ENCODE measurements around the gene KIAA1210.

The KIAA1210 gene

DNA sequence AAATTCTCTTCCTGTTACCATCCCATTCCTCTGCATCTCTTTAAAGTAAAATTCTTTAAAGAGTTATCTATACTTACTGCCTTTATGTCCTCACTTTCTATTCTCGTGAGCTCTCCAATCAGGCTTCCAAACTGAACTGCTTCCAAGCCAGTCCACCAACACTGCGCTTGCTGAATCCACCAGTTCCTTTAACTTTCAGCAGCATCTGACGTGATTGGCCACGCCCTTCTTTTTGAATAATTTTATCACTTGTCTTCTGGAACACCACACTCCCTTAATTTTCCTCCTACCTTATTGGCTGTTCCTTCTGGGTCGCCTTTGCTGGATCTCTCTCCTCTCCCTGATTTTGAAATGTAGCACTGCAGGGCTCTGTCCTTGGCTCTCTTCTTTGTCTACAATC is at the start of gene KIAA1210:
KIAA1210 (minus strand) TSS at position 163 of the 400 bp plus-strand sequence. CDS start 4,170 bp downstream, outside the sequence.
- DNase-seq (ENCODE audit: low read depth, low spot score) = no peak

DNA sequence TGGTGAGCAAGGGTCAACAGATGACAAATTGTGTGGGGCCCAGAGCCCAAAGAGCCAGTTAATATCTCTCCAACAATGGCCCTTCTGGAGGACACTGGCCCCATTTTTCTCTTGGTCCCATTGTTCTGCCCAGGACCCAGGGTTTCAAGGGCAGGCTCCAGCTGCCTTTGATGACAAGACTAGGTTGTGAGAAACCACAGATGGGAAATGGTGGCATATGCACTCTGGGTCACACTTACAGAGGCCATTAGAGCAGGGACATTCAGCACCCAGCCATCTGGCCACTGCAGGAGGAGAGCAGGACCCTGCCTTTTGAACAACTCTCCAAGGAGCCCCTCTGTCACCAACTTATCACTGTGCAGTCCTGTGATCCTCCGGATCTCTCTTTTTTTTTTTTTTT is 49.7 kb upstream of the KIAA1210 start:
- no peak for DNase-seq (ENCODE audit: low read depth, low spot score)

DNA sequence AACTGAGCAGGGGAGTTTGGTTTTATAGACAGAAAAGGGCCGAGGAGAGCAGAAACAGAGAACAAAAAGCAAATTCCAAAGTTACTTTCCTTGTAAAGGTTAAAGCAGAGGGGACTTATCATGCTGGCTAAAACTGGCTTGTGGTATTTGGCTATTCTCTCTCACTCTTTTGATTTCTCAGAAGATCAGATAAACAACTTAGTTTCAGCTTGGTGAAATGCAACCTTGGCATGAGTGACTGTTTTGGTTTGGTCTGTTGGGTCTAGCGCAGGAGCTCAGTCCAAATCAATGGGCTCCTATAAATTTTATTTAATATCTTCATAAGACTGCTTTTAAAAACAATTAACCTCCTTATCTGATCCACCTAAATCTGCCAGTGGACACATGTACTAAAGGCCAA is 47.3 kb upstream of the KIAA1210 start:
- no peak for DNase-seq (ENCODE audit: low read depth, low spot score)

DNA sequence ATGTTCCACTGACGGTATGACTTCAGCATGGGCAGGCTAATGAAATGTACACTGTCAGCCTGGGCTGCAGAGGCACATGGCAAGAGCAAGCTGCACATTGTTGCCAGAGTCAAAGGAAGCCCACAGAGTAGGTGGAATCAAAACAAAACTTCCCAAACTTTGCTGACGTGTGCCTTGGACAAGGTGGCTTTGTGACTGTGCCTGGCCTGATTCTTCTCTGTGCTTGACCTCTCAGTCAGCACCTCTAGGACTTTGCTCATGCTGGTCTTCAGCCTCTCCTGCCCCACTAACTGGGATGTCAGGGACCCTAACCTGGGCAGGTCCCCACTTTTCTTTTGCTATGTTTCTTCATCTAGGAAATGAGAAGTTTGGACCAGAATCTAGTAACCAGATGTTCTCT is 40.5 kb upstream of the KIAA1210 start:
- DNase-seq (ENCODE audit: low read depth, low spot score) = no peak

DNA sequence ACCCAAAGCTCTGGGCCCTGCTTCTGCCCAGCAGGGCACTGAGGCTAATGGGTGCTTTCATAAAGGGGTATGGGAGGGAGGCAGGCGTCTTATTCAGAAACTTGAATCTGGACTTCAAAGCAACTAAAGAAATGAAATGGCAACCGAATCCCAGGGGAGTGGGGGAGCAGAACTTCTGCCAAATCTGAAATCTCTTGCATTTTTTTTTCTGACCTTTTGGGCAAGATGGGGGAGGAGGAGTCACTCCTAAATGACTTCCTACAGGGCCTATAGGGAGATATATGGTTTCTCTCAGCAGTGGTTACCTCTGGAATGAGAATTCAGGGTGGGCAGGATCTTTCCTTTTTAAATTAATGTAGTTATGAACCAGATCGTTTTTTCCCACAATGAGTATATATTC is 30.6 kb upstream of the KIAA1210 start:
- no peak for DNase-seq (ENCODE audit: low read depth, low spot score)

DNA sequence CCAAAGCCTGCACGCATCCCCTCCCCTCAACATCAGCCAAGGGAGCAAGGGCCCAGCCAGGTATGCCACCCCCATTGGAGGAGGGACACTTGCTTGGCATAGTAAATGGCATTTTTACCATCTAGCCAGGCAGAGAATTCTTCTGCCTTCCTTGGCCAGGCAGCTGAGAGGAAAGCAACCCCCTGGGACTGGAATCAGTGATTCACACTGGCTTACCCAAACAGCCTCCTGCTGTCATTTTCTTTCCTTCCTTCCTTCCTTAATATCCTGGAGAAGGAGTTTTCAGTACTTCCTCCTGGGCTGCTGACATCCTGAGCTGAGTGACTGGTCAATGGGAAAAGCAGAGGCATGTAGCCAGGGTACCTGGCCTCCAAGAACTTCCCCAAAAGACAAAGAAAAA is 28.6 kb upstream of the KIAA1210 start:
- no peak for DNase-seq (ENCODE audit: low read depth, low spot score)

DNA sequence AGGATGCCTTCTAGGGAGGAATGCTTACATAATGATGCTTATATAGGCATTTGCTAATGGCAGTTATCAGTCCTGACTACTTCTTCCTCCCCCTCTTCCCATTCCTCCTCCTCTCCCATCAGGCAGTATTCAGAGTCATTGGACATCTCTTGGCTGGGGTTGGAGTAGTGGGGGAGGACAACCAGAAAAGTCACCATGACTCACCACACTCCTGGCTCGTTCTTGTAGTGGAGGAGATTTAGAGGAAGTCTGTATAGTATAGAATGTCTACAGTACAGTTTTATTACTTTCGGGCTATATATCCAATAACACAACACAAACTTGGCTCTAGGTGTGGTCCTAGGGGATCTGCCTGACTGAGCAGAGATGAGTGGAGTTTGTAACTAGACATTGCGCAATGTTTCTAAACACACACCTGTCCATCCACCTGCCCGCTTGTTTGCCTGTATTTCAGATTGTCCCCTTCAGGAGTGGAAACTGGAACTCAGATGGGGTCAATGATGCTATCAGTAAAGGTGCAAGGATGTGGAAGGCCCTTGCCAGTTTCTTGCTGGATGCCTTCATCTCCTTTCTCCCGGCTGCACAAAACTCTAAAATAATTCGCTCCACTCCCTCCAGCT is 27.9 kb upstream of the KIAA1210 start:
- DNase-seq (ENCODE audit: low read depth, low spot score) = no peak

DNA sequence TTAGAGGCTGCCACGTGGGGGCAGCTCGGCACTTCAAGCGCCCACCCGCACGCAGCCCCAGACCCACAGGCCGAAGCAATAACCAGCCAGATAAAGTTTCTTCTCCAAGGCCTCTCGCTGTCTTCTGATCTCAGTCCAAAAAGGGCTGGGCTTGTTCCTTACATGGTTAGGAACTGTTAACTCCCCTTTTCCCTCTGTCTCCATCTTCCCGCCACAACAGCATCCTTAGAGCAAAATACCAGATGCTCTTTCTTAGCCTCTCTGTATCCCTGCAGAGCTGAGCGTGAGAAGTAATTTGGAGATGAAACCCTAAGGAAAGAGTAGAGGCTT is 23.4 kb upstream of the KIAA1210 start:
- DNase-seq (ENCODE audit: low read depth, low spot score) = no peak

DNA sequence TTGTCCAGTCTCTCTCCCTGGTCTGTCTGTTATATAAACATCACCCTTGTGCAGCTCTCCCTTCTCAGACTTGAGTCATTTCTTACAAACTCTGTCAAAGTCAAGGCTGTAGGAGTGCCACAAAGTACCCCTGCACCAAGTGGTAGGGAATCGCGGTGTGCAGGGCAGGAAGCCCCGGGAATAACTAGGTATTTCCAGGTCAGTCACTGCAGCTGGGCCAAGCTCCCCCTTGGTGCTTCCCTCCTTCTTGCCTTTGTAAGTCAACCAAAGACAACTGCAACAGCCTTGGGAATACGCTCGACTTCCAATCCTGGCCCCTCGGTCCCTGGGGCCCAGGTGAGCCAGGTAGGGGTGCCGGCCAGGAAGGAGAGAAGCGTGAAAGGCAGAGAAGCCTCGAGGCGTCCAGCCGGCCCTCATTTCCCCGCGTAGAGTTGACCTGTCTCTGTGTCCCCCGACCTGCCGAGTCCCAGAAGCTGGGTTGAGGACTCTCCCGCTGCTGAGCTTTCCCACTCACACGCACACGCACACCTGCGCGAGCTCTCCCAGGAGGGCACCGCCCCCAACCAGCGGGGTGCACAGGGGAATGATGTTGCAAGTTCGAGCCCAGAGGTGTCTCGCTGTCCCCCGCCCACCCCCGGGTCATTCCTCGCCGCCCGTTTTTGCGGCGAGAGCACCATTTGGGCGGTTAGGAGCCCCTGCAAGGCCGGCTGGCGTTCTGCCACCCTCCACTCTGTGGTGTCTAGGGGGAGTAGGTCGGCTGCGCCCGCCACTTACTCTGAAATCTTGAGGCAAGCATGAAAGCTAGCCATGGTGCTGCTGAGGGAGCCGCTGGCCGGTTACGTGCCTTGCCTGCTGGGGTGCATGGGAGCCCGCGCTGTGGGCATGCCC is 22.8 kb upstream of the KIAA1210 start:
- DNase-seq (ENCODE audit: low read depth, low spot score) = no peak

DNA sequence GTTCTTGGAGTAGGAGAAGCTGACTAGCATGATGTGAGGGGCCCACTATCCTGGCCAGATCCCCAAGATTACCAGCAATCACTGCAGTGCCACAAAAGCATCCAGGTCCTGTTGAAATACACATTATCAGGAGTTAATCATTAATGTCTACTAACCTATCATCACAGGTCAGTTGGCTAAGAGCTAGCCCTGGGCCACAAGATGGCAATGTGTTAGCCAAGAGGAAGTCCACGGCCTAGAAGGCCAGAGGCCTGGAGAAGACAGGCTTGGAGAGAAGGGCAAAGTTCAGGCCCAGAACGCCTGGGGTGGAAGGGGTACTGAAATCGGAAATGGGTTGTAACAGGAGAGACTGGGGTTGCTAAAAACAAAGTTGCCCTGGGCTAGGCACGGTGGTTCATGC is 19.9 kb upstream of the KIAA1210 start:
- DNase-seq (ENCODE audit: low read depth, low spot score) = no peak

DNA sequence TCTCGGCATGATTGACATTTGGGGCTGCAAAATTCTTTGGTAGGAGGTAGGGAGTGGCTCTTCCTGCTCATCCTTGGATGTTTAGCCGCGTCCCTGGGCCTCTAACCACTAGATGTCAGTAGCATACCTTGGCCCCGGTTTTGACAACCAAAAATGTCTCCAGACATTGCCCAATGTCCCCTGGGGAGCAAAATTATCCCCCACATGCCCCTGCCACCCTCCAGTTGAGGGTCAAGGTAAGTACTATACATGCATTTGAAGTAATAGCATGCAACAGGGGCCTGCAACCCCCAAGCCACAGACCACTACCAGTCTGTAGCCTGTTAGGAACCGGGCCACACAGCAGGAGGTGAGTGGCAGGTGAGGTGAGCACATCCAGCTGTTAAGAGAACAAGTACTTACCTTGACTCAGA is 17.6 kb upstream of the KIAA1210 start:
- DNase-seq (ENCODE audit: low read depth, low spot score) = no peak

DNA sequence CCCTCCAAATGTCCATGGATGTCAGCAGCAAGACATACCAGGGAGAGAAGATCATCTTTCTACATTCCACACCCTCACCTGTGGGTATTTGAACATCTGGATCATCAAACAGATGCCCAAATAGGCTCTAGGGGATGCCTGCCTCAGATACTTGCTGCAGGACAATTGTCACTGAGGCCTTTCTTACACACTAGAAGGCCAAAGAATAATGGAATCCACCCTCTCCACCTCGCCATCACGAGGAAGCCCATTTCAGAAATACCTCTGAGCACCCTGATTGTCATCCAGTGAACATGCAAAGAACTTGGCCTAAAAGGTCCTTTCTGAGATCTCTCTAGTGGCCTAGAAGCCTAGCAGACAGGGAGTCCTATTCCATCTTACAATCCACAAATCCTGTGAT is 6.9 kb upstream of the KIAA1210 start:
- no peak for DNase-seq (ENCODE audit: low read depth, low spot score)

DNA sequence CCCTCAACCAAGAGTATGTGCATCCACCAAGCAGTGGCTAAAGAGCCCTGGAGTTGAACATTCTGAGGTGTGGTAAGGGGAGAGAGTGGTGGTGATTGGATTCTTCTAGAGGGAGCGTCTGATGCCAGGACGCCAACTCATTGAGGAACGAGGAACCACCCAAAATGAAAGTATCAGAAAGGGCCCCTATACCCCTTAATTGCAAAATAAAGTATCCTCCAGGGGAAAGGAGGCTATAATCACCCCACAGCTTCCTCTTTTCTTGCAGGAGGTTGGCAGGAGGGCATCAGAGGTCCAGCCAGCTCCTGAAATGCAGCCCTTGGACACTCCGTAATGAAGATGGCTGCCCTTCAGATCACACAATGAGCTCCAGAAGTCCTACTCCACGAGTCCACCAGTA is 5.3 kb upstream of the KIAA1210 start:
- DNase-seq (ENCODE audit: low read depth, low spot score) = no peak

DNA sequence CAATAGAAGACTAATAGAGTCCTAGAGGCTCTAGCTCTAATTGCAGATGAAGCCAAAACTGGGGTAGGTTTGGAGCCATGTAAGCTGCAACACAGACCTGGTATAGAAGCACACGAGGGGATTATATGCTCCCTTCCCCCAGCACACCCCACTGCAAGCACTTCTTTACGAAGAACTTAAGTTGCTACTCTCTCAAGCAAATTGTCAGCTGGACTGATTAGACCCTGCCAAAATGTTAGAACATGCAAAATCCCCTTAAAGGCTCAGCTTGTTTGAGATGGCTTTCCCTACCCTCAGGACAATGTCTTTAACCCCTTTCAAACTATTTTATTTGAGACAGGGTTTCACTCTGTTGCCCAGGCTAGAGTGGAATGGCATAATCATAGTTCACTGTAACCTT is 4.7 kb upstream of the KIAA1210 start:
- no peak for DNase-seq (ENCODE audit: low read depth, low spot score)

DNA sequence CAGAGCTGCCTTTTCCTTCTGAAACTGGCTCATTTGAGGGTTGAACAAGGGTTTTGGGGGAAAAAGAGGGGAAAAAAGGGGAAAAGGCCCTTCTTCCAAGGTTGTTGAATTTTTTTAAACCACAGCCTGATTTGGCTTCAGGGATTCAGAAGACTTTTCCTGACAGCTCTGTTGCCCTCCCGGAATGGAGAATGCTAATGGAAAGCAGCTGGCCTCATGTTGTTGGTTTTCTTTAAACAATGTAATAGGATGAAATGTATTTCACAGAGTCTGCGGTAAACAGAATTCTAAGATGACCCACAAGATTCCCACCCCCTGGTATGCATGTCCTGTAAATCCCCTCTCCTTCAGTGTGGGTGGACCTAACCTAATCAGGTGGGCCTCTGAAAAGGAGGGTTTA is 3.3 kb upstream of the KIAA1210 start:
- no peak for DNase-seq (ENCODE audit: low read depth, low spot score)

DNA sequence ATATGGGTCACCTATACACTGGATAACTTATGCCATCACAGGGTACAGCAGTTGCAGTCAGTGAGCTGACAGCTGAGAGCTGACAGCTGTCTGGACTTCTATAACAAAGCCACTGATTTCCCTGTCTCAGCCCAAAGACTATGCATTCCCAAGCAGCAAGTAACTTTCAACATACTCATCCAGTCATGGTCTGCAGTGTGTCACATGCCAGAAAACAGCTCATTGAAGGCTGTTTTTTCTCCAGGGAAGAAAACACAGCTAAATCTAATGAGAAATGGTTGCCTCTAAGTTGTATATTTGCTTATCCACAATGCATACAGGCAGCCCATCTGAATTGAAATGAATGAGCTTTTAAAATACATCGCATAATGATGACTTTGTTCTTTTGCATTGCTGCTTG is 6.3 kb downstream of the KIAA1210 start:
- DNase-seq (ENCODE audit: low read depth, low spot score) = no peak

DNA sequence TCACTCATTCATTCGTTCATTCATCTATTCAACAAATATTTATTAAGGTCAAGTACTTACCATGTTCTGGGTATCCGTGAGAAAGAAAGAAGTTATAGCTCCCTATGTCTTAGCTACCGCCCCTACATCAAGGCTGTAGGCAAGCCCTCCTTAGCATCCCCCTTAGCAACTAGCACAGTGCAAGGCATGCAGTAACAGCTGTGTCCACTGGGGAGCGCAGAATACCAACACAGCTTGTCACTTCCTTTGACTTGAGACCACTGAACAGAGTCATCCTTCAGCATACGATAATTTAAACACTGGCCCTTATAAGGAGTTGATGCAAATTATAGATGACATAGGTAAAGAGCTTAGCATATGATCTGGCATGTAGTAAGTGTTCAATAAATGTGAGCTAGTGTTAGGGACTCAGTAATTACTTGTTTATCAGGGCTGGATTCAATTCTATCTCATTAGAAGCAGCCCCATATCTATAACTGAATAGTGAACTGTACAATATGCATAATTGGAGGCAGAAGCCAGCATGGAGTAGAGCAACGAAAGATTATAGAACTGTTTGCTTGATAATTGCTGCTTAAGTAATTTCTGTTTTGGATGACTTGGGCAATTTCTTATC is 8.7 kb downstream of the KIAA1210 start:
- peak; percentile 4 for DNase-seq (ENCODE audit: low read depth, low spot score)

DNA sequence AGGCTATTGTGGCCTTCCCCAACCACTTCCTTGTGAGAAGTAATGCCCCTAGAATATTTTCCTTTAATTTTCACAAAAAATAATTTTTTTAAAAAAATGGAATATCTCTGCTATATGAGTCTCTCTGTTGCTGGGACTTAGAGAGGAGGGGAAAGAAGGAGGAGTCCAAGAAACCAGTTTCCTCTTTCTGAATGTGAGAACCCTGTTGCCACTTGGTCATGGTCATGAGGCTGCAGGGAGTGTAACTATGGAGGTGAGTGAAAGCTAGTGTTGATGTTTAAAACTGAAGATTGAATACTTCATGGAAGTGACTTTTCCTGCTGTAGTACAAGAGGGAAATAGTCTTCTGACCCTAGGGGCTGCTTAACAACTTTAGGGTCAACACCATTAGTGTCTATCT is 20.4 kb downstream of the KIAA1210 start:
- DNase-seq (ENCODE audit: low read depth, low spot score) = no peak

DNA sequence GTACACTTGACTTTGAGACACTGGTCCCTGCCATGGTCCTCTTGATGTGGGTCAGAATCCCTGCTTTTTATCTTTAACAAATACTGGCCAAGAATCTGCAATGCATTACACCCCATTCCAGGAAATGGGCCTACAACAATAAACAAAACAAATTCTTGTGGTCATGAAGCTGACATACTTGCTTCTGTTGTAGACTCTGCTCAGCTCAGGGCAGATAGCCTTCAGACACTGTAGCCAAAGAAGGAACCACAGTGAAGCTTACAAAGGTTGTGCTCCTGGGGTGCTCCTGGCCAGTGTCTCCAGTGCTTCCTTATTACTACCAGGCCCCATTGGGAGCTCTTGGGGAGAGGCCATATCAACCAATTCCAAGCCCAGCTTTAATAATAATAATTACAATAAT is 21.8 kb downstream of the KIAA1210 start:
- DNase-seq (ENCODE audit: low read depth, low spot score) = no peak

DNA sequence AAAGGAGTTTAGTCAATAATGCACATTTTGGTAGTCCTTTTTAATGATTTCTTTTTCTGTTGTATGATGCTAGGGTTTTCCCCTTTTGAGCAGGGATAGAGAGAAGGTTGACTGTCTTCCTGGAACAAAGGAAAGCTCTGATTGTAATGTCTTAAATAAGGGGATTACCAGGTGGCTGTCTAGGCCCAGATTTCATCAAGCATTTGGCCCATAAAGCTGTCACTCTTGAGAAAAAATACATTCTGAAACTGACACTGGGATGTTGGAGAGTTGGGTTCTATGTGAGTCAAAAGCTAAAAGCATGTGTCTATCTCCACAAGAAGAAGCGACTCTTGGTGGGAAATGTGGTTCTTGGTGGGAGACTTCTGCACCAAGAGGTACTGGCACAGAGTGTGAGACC is 26.4 kb downstream of the KIAA1210 start:
- DNase-seq (ENCODE audit: low read depth, low spot score) = no peak

DNA sequence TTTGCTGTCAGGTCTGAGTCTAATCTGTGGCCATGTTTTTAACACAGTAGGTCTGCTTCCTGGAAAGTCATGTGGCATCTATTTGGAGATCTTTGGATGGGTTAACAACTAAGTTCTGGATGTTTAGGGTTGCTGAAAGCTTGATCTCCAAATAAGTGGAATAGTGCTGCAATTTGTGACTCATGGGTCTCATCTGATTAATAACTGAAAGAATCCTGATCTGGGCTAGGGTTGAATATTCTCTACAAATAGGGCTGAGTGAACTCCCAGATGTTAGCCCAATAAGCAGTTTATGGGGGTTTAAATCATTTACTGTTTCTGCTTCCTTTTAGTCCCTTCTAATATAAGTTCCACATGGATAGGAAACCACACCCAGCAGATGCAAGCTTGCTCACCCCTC is 31.7 kb downstream of the KIAA1210 start:
- DNase-seq (ENCODE audit: low read depth, low spot score) = no peak

DNA sequence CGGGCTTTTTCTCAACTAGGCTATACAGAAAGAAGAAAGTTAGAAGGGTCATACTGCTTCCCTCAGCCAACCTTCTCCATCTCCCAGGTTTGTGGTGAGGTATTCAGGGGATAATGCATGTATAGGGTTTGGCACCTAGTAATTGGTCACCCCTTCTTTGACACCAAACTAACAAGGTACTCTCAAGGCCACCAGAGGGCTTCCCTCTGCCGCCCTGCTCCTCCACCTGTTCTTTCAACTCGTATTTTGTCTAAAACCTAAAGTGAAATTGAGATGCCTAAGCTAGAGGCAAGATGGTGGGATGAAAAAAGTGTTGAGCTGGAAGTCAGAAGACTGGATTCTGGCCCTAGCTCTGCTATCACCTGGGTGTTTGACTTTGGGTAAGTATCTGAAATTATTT is 32.8 kb downstream of the KIAA1210 start:
- DNase-seq (ENCODE audit: low read depth, low spot score) = no peak

Data from activated CD4-positive, CD25-positive, alpha-beta regulatory T cell treated with anti-CD3 and anti-CD28 coated beads, Interleukin-2, amount 50 U/mL, for 16 hours (primary cell).